ENCODE measurements around the gene RSPO4. TPM values are rescaled to one million over a fixed set of nuclear protein-coding genes. Genes with fewer than 3 reads are reported as not detected.

RSPO4 gene
- total and polyA plus RNA-seq, 9 of the 15 experiments (the other 6 are each of a cell fraction or from before 2014, with no cell fraction given), result 0.04 to 0.34 TPM; not detected in 7

DNA sequence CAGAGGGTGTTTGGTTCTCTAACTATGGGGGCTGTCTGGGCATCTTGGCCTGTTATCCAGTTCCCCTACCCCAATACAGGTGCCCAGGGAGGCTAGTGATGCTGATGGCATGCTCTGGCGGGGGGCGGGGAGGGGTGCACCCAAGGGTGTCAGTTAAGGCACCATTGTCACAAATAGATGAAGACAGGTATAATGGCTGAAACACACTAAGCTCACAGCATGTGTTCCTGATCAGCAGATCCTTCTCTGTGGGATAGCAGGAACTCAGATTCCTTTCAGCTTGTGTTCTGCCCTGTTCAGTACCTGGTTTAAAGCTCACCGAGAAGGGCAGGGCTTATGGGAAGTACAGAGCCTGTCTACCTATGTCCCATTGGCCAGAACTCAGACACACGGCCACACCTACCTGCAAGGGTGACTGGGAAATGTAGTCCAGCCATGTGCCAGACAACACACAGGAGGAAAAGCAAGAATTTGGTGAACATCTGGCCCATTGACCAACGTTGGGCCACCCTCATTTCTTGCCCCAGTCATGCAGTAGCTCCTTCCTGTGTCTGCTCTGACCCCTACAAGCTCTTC lies 3.4 kb upstream of the RSPO4 start (continued):
- TF ChIP-seq, protein P1, sequence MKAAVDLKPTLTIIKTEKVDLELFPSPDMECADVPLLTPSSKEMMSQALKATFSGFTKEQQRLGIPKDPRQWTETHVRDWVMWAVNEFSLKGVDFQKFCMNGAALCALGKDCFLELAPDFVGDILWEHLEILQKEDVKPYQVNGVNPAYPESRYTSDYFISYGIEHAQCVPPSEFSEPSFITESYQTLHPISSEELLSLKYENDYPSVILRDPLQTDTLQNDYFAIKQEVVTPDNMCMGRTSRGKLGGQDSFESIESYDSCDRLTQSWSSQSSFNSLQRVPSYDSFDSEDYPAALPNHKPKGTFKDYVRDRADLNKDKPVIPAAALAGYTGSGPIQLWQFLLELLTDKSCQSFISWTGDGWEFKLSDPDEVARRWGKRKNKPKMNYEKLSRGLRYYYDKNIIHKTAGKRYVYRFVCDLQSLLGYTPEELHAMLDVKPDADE (conservative IDR thresholded peaks at IDR 0.05; ENCODE audit: control insufficient read depth, low read depth, low read length), result peak; percentile 54; the same call in 1 of the 2 replicates
- TF ChIP-seq MAFG (tag; conservative IDR thresholded peaks at IDR 0.05) (no peak), HNRNPL (IDR thresholded peaks at IDR 0.05; ENCODE audit: low read depth, low read length) (no peak), HMG20A (CRISPR knock-in tag; conservative IDR thresholded peaks at IDR 0.05) (no peak), ZNF143 (CRISPR knock-in tag; IDR thresholded peaks at IDR 0.05) (peak; percentile 87), HCFC1 (IDR thresholded peaks at IDR 0.05; ENCODE audit: low read depth, low read length) (peak; percentile 90), SIX5 (IDR thresholded peaks at IDR 0.05; ENCODE audit: borderline replicate concordance in 1 of 2, insufficient read depth in 1 of 2, low read depth in 1 of 2, low read length in 2 of 2) (peak; percentile 70 to 73), CREM (IDR thresholded peaks at IDR 0.05; ENCODE audit: low read depth) (peak; percentile 57)

DNA sequence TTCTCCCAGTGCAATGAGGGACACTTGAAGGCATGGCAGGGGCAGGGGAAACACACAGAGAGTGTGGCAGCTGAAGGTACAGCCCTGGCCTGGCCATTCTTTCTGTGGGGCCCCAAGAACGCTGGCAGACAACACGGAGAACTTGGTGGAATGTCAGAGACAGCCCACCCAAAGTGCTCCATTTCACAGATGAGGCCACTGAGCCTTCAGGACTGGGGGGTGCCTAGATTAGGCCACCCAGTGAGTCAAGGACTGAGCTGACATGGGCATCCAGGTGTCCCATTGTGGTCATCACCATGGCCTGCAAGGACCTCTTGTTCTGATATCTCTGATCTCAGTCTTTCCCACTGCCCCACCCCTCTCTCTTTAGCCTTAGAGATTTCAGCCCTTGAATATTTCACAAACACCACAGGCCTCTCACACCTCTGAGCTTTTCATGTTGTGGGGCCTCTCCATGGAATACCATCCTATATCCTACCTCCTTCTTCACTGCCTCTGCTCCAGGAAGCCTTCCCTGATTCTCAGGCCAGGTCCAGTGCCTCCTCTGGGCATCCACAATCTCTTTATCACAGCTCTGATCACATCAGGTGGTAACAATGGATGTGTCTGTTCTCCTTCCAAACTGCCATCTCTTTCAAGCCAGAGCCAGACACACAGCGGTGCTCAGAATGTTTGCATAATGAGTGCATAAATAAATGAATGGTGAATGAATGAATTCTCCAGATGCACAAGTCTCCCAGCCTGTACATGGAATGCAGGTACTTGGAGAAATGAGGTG lies 2.0 kb upstream of the RSPO4 start:
- no TSS peak for BruUV-seq (replicated peaks)
- CTCF ChIA-PET (ENCODE audit: low intra/inter-chr PET ratio), result no interaction called here

More for the DNA sequence above, 2.0 kb upstream of the RSPO4 start:
- in situ Hi-C loops (cut with MboI), result no loop called here
- DNase-seq (ENCODE audit: extremely low read depth in 1 of 4, low spot score in 3 of 4) (no peak), FAIRE-seq (no peak), ATAC-seq (no peak)
- no peak overlapping the region for H3K4me3 ChIP-seq
- no peaks in the 10 kb centered on the region for H3K79me2 ChIP-seq (ENCODE audit: control insufficient read depth, insufficient read depth, low read length)
- WGBS (ENCODE audit: insufficient coverage, low coverage, missing lambda C conversion rate), result 6% methylated on average over 2 of the region's 3 CpGs
- intact Hi-C loops (cut with micrococcal nuclease), result no loop called here
- POLR2A ChIA-PET, result interaction anchor here (0.6 to 1.5 kb wide), 2 partner anchors 10 to 387 kb away, joined by 3 to 4 read pairs; no protein-coding TSS in a partner anchor
- H4K20me1 ChIP-seq (replicated peaks; ENCODE audit: control insufficient read depth, insufficient read depth, low read length), result no peaks in the 10 kb centered on the region
- H3K9me3 ChIP-seq (replicated peaks; ENCODE audit: control insufficient read depth, insufficient read depth, low read depth, low read length), result no peaks in the 10 kb centered on the region
- TF ChIP-seq, protein P2, sequence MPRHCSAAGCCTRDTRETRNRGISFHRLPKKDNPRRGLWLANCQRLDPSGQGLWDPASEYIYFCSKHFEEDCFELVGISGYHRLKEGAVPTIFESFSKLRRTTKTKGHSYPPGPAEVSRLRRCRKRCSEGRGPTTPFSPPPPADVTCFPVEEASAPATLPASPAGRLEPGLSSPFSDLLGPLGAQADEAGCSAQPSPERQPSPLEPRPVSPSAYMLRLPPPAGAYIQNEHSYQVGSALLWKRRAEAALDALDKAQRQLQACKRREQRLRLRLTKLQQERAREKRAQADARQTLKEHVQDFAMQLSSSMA (CRISPR knock-in tag; IDR thresholded peaks at IDR 0.05), result no peak
- TF ChIP-seq, protein P3, sequence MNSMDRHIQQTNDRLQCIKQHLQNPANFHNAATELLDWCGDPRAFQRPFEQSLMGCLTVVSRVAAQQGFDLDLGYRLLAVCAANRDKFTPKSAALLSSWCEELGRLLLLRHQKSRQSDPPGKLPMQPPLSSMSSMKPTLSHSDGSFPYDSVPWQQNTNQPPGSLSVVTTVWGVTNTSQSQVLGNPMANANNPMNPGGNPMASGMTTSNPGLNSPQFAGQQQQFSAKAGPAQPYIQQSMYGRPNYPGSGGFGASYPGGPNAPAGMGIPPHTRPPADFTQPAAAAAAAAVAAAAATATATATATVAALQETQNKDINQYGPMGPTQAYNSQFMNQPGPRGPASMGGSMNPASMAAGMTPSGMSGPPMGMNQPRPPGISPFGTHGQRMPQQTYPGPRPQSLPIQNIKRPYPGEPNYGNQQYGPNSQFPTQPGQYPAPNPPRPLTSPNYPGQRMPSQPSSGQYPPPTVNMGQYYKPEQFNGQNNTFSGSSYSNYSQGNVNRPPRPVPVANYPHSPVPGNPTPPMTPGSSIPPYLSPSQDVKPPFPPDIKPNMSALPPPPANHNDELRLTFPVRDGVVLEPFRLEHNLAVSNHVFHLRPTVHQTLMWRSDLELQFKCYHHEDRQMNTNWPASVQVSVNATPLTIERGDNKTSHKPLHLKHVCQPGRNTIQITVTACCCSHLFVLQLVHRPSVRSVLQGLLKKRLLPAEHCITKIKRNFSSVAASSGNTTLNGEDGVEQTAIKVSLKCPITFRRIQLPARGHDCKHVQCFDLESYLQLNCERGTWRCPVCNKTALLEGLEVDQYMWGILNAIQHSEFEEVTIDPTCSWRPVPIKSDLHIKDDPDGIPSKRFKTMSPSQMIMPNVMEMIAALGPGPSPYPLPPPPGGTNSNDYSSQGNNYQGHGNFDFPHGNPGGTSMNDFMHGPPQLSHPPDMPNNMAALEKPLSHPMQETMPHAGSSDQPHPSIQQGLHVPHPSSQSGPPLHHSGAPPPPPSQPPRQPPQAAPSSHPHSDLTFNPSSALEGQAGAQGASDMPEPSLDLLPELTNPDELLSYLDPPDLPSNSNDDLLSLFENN (IDR thresholded peaks at IDR 0.05; ENCODE audit: low read depth in 2 of 2, low read length in 2 of 2), result no peak
- TF ChIP-seq RBM25 (IDR thresholded peaks at IDR 0.05; ENCODE audit: low read depth, low read length, severe bottlenecking) (peak; percentile 58), ARID1B (IDR thresholded peaks at IDR 0.05) (no peak)
- peaks cover 3 to 5% of the 10 kb centered on the region in 2 experiments; a peak in 4 of 5 replicates for H3K4me1 ChIP-seq (replicated peaks in 1 of 2; ENCODE audit: control insufficient read depth in 2 of 2, insufficient read depth in 2 of 2, low read length in 2 of 2)
- H3K9me1 ChIP-seq (ENCODE audit: control insufficient read depth, insufficient read depth, low read length), result no peaks in the 10 kb centered on the region
- peaks cover 0 to 10% of the 10 kb centered on the region in 2 experiments; a peak in 2 of 5 replicates for H3K27me3 ChIP-seq (ENCODE audit: control insufficient read depth in 2 of 2, insufficient read depth in 2 of 2, low read length in 2 of 2)
- no peak overlapping the region for H3K4me2 ChIP-seq (ENCODE audit: insufficient read depth, low read length)
- H3K9ac ChIP-seq (ENCODE audit: insufficient read depth in 1 of 2, low read depth in 2 of 2, low read length in 2 of 2), result no peak overlapping the region
- no peak overlapping the region for H2AFZ ChIP-seq (ENCODE audit: low read depth, low read length)
- H3K27ac ChIP-seq (ENCODE audit: extremely low read depth, low read depth, low read length), result no peak overlapping the region
- H3K36me3 ChIP-seq (ENCODE audit: control insufficient read depth, insufficient read depth, low read length), result no peaks in the 10 kb centered on the region
